ENCODE measurements around the gene DDX27. TPM values are rescaled to one million over a fixed set of nuclear protein-coding genes. Genes with fewer than 3 reads are reported as not detected.
A peak's percentile ranks its signal among the peaks of the same experiment; 100 is the strongest.
"Not testable (repeated sequence)": the region's sequence is repeated elsewhere in the genome, so short reads cannot be mapped to it uniquely, and the experiment has no call there.

DDX27 gene, protein sequence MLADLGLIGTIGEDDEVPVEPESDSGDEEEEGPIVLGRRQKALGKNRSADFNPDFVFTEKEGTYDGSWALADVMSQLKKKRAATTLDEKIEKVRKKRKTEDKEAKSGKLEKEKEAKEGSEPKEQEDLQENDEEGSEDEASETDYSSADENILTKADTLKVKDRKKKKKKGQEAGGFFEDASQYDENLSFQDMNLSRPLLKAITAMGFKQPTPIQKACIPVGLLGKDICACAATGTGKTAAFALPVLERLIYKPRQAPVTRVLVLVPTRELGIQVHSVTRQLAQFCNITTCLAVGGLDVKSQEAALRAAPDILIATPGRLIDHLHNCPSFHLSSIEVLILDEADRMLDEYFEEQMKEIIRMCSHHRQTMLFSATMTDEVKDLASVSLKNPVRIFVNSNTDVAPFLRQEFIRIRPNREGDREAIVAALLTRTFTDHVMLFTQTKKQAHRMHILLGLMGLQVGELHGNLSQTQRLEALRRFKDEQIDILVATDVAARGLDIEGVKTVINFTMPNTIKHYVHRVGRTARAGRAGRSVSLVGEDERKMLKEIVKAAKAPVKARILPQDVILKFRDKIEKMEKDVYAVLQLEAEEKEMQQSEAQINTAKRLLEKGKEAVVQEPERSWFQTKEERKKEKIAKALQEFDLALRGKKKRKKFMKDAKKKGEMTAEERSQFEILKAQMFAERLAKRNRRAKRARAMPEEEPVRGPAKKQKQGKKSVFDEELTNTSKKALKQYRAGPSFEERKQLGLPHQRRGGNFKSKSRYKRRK
- 10 to 100 TPM; 89.6 to 94.8 (median 93.1) TPM for total RNA-seq

DNA sequence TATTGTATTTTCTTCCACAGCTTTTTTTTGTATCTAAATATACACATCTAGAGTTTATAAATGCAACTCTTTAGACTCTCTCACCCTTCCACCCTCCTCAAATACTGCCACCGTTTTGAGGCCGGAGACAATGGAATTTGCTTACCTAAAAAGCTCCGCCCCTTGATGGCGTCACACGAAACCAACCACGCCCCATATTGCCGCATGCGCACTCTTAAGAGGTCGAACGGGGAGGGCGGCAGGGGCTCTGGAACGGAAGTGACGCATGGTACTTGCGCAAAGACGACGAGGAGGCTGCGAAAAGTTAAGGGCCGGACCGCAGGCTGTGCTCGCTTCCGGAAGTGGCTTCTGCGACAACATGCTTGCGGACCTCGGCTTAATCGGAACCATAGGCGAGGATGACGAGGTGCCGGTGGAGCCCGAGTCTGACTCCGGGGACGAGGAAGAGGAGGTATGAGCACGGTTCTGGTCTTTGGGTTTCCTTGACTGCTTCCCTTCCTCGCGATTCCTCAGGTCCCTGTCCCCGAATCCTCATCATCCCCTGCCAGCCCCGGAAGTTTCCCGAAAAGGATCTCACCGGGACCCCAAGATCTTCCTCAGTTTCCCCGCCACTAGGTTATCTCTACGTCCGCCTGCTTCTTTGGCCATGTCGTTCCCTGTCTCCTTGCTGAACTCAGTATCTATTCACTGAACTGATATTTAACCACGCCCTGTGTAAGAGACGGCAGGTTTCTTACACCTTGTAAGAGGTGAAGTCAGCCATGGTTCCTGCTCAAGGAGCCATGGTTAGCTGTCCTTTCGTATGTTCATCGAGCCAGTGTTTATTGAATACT, at the start of gene DDX27:
DDX27 (plus strand) TSS at position 326 of the 833 bp plus-strand sequence; CDS start at position 359, 33 bp downstream.
- Mint-ChIP-seq H3K4me3 (peak within 1 kb of the TSS; percentile 95), H3K36me3 (ENCODE audit: insufficient read depth) (peaks cover 17% of the 10 kb centered on the region), H3K9me3 (no peaks in the 10 kb centered on the region), H3K27me3 (ENCODE audit: low read depth) (no peaks in the 10 kb centered on the region), H3K4me1 (ENCODE audit: low read depth) (peaks cover 24% of the 10 kb centered on the region)
- DNase-seq (peak; percentile 95), ATAC-seq (peak; percentile 92)

DNA sequence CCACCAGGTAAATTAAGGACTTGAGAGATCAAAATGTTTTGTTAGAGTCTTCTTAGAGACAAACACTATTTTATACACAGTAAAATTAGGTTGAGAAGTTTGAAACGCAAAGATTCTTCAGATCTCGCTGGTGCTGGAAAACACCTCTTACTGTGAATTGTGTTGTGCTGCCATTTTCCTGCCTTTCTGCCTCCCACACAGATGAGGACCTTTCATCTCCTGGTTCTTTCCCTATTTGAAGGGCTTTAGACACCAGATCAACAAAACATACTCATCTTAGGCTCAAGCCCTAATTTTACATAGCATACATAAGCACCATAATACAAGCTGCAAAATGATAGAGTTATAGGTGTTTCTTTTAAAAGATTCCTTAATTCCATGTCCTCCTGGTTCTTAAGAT, 49.7 kb upstream of the DDX27 start:
- Mint-ChIP-seq H3K4me3 (no peak overlapping the region), H3K4me1 (ENCODE audit: low read depth) (peaks cover 60% of the 10 kb centered on the region), H3K9me3 (no peaks in the 10 kb centered on the region), H3K36me3 (ENCODE audit: insufficient read depth) (peaks cover 27% of the 10 kb centered on the region), H3K27me3 (ENCODE audit: low read depth) (no peaks in the 10 kb centered on the region)
- DNase-seq (no peak), ATAC-seq (no peak)

DNA sequence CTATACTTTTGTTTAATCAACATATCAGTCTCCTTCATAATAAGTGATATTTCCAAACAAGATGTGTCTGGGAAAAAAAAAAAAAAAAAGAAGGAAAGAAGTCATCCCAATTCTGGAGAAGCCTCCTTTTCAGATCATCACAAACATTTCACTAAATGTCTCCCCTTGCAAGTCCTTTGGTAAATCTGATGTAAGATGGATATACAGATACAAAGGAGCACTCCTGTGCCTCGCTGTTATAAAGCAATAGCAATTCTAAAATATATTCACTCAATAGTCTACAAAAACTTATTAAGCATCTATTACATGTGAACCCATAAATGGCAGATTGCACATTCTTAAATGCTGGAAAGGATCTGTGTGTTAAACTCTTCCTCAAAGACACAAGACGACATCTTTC, 48.5 kb upstream of the DDX27 start:
- no peaks in the 10 kb centered on the region for H3K9me3 Mint-ChIP-seq
- DNase-seq (no peak), ATAC-seq (no peak)
- no peak overlapping the region for H3K4me3 Mint-ChIP-seq
- no peaks in the 10 kb centered on the region for H3K27me3 Mint-ChIP-seq (ENCODE audit: low read depth)
- H3K4me1 Mint-ChIP-seq (ENCODE audit: low read depth), result peaks cover 55% of the 10 kb centered on the region
- H3K36me3 Mint-ChIP-seq (ENCODE audit: insufficient read depth), result peaks cover 24% of the 10 kb centered on the region

DNA sequence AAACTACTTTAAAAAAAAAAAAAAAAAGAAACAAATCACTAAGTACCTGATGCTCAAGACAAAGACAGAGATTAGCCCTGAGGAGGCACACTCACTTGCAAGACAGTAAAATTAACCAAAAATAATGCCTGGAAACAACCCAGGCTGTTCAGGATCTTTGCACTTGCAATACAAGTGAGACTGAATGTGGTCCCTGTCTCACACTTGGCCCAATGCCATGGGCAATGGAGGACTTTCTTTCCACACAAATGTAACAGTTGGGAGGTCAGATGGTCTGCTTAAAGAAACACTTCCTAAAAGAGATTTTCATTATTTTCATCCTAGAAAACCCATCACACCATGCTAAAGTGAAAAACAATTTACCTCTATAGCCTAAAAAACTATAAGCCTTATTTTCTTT, 47.3 kb upstream of the DDX27 start:
- DNase-seq (no peak), ATAC-seq (no peak)
- H3K4me1 Mint-ChIP-seq (ENCODE audit: low read depth), result peaks cover 44% of the 10 kb centered on the region

DNA sequence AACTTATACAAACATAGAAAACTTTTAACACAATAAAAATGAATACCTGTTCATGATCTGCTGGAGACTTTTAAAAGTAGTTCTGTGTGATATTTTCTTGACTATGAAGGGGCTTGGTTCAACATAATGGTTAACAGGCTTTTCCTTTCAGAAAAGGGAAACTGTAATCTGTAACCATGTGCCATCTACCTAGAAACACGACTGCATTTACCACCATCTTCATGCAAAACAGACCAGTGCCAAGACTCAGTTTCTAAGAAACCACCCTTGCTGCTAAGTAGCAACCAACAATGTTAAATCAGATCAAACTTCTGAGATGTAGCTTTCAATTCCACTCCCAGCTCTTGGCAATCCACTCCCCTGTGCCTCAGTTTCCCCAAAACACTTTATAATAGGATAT, 46.8 kb upstream of the DDX27 start:
- ATAC-seq, result no peak
- H3K9me3 Mint-ChIP-seq, result no peaks in the 10 kb centered on the region

More for the DNA sequence above, 47.3 kb upstream of the DDX27 start:
- Mint-ChIP-seq H3K36me3 (ENCODE audit: insufficient read depth) (peaks cover 18% of the 10 kb centered on the region), H3K27me3 (ENCODE audit: low read depth) (no peaks in the 10 kb centered on the region), H3K9me3 (no peaks in the 10 kb centered on the region), H3K4me3 (no peak overlapping the region)

DNA sequence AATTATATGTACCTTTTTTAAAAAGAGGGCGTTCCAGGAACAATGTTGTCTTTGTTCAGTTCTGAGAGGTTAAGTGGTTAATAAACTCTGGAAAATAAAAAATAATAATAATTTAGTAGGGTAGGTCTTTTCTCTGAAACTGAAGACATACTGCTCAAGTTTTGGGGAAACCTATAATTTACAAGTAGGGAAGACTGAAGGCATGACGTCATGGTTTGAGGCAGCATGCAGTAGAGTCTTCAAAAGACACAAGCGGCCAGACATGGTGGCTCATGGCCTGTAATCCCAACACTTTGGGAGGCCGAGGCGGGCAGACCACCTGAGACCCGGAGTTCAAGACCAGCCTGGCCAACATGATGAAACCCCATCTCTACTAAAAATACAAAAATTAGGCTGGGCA, 45.0 kb upstream of the DDX27 start:
- H3K9me3 Mint-ChIP-seq, result no peaks in the 10 kb centered on the region
- H3K27me3 Mint-ChIP-seq (ENCODE audit: low read depth), result no peaks in the 10 kb centered on the region
- no peak overlapping the region for H3K4me3 Mint-ChIP-seq
- peaks cover 32% of the 10 kb centered on the region for H3K4me1 Mint-ChIP-seq (ENCODE audit: low read depth)
- DNase-seq, result no peak
- peaks cover 17% of the 10 kb centered on the region for H3K36me3 Mint-ChIP-seq (ENCODE audit: insufficient read depth)
- no peak for ATAC-seq

More for the DNA sequence above, 46.8 kb upstream of the DDX27 start:
- DNase-seq, result no peak
- Mint-ChIP-seq H3K4me1 (ENCODE audit: low read depth) (peaks cover 40% of the 10 kb centered on the region), H3K36me3 (ENCODE audit: insufficient read depth) (peaks cover 17% of the 10 kb centered on the region), H3K27me3 (ENCODE audit: low read depth) (no peaks in the 10 kb centered on the region), H3K4me3 (no peak overlapping the region)

DNA sequence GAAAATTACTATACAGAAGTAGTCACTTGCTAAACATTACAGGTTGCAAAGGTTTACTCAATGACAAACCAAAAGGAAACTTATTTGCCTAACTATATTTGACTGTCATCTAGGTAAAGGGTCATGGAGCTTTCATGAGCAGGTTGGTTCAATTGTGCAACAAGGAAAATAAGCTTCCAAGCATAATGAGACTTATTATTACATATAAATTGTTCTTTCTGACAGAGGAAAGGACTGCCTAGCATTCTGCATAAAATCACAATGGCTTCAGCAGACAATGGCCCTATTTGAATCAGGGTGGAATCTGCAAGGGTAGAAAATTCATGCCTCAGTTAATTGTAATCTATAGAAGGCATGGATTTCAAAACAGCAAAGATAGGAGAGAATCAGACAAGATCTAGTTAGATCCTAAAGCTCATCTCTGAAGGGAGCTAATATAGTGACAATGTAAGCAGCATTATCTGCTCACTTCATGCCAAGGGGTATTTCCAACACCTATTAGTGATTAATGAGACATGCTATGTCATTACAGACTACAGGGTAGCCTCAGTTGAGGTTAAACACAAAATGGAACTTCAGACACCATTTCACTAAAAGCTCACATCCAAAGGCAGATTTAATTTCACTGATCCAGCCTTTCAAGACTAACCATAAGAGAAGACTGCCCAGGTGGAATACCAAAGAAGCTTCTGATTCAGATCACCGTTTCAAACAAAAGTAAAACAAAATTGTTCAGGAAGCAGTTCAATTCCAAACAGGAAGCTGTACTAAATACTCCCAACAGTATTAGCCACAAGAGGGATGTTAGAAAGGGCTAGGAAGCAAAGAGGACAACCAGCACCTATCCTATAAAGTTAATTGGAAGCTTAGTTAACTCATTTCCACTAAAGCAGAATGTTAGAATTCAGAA, 39.6 kb upstream of the DDX27 start:
- Mint-ChIP-seq H3K4me1 (ENCODE audit: low read depth) (peaks cover 60% of the 10 kb centered on the region), H3K36me3 (ENCODE audit: insufficient read depth) (peaks cover 5% of the 10 kb centered on the region), H3K9me3 (no peaks in the 10 kb centered on the region), H3K27me3 (ENCODE audit: low read depth) (no peaks in the 10 kb centered on the region), H3K4me3 (no peak overlapping the region)
- peak in 1 of 2 donors; percentile 58 for ATAC-seq
- DNase-seq, result no peak

DNA sequence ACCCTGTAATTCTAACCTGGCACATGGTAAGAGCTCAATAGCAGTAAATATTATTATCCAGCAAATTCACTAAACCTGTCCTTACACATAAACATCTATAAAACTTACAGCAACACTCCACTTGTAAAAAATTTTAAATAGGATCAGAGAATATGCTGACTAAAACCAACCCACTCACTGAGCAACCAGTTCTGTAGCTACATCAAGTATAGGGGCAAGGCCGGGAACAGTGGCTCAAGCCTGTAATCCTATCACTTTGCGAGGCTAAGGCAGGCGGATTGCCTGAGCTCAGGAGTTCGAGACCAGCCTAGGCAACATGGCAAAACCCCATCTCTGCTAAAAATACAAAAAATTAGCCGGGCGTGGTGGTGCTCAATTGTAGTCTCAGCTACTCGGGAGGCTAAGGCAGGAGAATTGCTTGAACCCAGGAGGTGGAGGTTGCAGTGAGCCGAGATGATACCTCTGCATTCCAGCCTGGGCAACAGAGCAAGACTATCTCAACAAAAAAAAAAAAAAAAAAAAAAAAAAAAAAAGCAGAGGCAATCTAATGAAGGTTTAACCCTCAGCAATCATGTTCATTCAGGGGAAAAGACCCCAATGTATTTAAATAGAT, 37.8 kb upstream of the DDX27 start:
- Mint-ChIP-seq H3K27me3 (ENCODE audit: low read depth) (no peaks in the 10 kb centered on the region), H3K36me3 (ENCODE audit: insufficient read depth) (peaks cover 4% of the 10 kb centered on the region), H3K4me1 (ENCODE audit: low read depth) (peaks cover 75% of the 10 kb centered on the region), H3K9me3 (no peaks in the 10 kb centered on the region), H3K4me3 (no peak overlapping the region)
- DNase-seq (no peak), ATAC-seq (no peak)

DNA sequence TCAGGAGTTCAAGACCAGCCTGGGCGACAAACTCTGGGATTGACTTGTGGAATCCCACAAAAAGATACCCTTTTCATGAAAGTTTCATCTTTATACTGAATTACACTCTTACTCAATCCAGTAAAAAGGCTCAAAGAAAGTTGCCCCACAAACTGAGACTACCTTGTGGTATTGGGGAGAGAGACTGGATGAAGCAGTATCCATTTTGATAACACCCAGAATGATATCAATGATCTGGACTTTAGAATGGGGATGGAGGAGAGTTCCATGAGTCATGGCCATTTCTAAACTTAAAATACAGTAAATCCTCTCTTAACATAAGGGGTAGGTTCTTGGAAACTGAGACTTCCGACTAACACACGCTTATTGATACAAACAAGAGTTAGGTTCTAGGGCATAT, 35.8 kb upstream of the DDX27 start:
- H3K27me3 Mint-ChIP-seq (ENCODE audit: low read depth), result no peaks in the 10 kb centered on the region
- H3K4me3 Mint-ChIP-seq, result no peak overlapping the region
- ATAC-seq (no peak), DNase-seq (no peak)
- no peaks in the 10 kb centered on the region for H3K9me3 Mint-ChIP-seq
- peaks cover 74% of the 10 kb centered on the region for H3K4me1 Mint-ChIP-seq (ENCODE audit: low read depth)
- peaks cover 8% of the 10 kb centered on the region for H3K36me3 Mint-ChIP-seq (ENCODE audit: insufficient read depth)

DNA sequence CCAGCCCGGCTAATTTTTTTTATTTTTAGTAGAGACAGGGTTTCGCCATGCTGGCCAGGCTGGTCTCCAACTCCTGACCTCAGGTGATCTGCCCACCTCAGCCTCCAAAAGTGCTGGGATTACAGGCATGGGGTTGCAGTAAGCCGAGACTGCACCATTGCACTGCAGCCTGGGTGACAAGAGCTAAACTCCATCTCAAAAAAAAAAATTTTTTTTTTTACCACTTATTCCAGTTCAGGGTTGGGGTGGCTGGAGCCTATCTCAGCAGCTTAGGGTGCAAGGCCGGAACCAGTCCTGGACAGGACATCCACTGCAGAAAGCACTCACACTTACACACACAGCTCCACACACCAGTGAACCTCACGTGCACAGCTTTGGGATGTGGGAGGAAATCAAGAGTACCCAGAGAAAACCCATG, 35.1 kb upstream of the DDX27 start:
- not testable (repeated sequence) for H3K27me3 Mint-ChIP-seq (ENCODE audit: low read depth); H3K36me3 Mint-ChIP-seq (ENCODE audit: insufficient read depth); H3K9me3 Mint-ChIP-seq; DNase-seq; ATAC-seq
- H3K4me3 Mint-ChIP-seq, result peak overlapping the region; percentile 8
- peaks cover 75% of the 10 kb centered on the region for H3K4me1 Mint-ChIP-seq (ENCODE audit: low read depth)

DNA sequence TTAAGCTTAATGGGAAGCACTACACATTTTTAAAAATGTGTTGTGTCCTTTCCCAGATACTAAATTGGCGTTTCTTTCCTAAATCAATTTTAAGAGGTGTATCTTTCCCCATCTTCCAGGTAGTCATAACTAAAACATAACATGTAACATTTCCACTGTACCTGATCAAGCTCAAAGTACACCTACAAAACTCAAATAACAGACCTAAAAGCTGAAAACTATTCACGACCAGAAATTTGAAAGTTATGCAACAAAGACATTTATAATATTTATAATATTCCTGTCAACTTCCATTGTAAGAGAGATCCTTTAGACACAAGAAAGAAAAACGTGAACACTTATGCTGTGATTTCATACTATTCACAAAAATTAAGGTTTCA, 34.5 kb upstream of the DDX27 start:
- peaks cover 8% of the 10 kb centered on the region for H3K36me3 Mint-ChIP-seq (ENCODE audit: insufficient read depth)
- no peak overlapping the region for H3K4me3 Mint-ChIP-seq
- DNase-seq (no peak), ATAC-seq (no peak)
- peaks cover 69% of the 10 kb centered on the region for H3K4me1 Mint-ChIP-seq (ENCODE audit: low read depth)
- no peaks in the 10 kb centered on the region for H3K9me3 Mint-ChIP-seq
- no peaks in the 10 kb centered on the region for H3K27me3 Mint-ChIP-seq (ENCODE audit: low read depth)

DNA sequence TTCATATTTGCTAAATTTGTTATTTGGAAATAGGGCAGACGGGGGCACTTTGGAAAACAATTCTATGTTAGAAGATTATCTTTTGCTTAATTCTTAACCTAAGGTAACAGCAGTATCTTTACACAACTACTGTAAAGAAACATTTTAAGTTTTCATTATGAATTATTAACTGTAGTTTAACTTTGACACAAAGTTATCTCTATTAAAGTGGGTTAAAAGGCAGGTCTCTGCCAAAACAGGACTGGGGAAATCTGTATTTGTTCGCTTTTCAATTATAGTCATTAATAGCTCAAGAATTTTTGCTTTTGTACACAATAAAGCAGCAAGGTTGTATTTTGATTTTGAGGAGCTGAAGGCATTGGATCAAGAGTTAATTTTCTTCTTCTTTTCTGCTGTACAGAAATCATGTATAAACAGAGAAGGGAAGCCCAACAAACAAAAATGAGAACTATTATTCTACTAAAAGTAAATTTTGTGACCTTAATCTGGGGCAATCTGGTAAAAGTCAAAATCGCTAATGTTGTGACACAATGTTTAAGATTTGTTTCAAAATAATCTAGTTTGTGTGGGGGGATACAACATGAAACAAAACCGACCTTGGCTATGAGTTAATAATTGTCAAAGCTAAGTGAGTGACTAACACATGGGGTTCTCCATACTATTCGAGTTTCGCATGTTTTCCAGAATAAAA, 34.0 kb upstream of the DDX27 start:
- Mint-ChIP-seq H3K4me1 (ENCODE audit: low read depth) (peaks cover 64% of the 10 kb centered on the region), H3K27me3 (ENCODE audit: low read depth) (no peaks in the 10 kb centered on the region), H3K9me3 (no peaks in the 10 kb centered on the region), H3K36me3 (ENCODE audit: insufficient read depth) (peaks cover 8% of the 10 kb centered on the region), H3K4me3 (peak overlapping the region; percentile 51)
- no peak for ATAC-seq
- no peak for DNase-seq
